WTC11 (cell line): Measurements from ENCODE around the gene PLEKHG7.

ENCODE experiments used
- ATF6 ChIP-seq: sonication (generic); formaldehyde crosslinking; IDR thresholded peaks from 2 replicates; pipeline ENCODE4 v1.8.1; 2023; ENCODE audit warnings: mild to moderate bottlenecking, missing genetic modification reagents
- ETV6 ChIP-seq: sonication (generic); formaldehyde crosslinking; IDR thresholded peaks from 2 replicates; pipeline ENCODE4 v1.8.1; 2022; ENCODE audit warnings: mild to moderate bottlenecking, missing genetic modification reagents
- MAX ChIP-seq: sonication (generic); formaldehyde crosslinking; IDR thresholded peaks from 2 replicates; pipeline ENCODE4 v1.8.0; 2022; ENCODE audit warnings: mild to moderate bottlenecking, missing genetic modification reagents
- PREB ChIP-seq: sonication (generic); formaldehyde crosslinking; IDR thresholded peaks from 2 replicates; pipeline ENCODE4 v1.8.1; 2022; ENCODE audit warnings: mild to moderate bottlenecking, missing genetic modification reagents, moderate library complexity, borderline replicate concordance
- TP53 ChIP-seq: sonication (generic); formaldehyde crosslinking; IDR thresholded peaks from 2 replicates; pipeline ENCODE4 v1.8.1; 2023; ENCODE audit warnings: mild to moderate bottlenecking, missing genetic modification reagents
- TF ChIP-seq, protein P1 (sequence below): fragments of 200-600 bp; IDR thresholded peaks from 2 replicates; pipeline ENCODE4 v1.8.0; 2022; ENCODE audit warnings: antibody characterized with exemption
- TF ChIP-seq, protein P2 (sequence below): sonication (generic); formaldehyde crosslinking; conservative IDR thresholded peaks from 2 replicates; pipeline ENCODE4 v1.8.1; 2023; ENCODE audit warnings: mild to moderate bottlenecking, low read depth, missing genetic modification reagents, moderate library complexity

DNA sequence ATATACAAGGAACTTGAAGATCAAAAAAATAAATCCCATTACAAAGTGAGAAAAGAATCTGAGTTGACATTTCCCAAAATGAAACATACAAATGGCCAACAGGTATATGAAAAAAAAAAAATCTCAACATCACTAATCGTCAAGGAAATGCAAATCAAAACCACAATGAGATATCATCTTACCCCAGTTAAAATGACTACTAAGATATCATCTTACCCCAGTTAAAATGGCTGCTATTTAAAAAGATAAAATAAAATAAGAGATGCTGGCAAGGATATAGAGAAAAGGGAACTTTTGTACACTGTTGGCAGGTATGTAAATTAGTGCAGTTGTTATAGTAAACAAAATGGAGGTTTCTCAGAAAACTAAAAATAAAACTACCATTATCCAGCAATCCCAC is 44.4 kb downstream of the PLEKHG7 start:
- TF ChIP-seq, protein P1, sequence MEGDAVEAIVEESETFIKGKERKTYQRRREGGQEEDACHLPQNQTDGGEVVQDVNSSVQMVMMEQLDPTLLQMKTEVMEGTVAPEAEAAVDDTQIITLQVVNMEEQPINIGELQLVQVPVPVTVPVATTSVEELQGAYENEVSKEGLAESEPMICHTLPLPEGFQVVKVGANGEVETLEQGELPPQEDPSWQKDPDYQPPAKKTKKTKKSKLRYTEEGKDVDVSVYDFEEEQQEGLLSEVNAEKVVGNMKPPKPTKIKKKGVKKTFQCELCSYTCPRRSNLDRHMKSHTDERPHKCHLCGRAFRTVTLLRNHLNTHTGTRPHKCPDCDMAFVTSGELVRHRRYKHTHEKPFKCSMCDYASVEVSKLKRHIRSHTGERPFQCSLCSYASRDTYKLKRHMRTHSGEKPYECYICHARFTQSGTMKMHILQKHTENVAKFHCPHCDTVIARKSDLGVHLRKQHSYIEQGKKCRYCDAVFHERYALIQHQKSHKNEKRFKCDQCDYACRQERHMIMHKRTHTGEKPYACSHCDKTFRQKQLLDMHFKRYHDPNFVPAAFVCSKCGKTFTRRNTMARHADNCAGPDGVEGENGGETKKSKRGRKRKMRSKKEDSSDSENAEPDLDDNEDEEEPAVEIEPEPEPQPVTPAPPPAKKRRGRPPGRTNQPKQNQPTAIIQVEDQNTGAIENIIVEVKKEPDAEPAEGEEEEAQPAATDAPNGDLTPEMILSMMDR: no peak
- TF ChIP-seq, protein P2, sequence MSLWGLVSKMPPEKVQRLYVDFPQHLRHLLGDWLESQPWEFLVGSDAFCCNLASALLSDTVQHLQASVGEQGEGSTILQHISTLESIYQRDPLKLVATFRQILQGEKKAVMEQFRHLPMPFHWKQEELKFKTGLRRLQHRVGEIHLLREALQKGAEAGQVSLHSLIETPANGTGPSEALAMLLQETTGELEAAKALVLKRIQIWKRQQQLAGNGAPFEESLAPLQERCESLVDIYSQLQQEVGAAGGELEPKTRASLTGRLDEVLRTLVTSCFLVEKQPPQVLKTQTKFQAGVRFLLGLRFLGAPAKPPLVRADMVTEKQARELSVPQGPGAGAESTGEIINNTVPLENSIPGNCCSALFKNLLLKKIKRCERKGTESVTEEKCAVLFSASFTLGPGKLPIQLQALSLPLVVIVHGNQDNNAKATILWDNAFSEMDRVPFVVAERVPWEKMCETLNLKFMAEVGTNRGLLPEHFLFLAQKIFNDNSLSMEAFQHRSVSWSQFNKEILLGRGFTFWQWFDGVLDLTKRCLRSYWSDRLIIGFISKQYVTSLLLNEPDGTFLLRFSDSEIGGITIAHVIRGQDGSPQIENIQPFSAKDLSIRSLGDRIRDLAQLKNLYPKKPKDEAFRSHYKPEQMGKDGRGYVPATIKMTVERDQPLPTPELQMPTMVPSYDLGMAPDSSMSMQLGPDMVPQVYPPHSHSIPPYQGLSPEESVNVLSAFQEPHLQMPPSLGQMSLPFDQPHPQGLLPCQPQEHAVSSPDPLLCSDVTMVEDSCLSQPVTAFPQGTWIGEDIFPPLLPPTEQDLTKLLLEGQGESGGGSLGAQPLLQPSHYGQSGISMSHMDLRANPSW (CRISPR knock-in tag): no peak
- TF ChIP-seq TP53: no peak
- TF ChIP-seq MAX (CRISPR knock-in tag): no peak
- no peak for TF ChIP-seq PREB (CRISPR knock-in tag)
- no peak for TF ChIP-seq ETV6
- no peak for TF ChIP-seq ATF6 (CRISPR knock-in tag)
